DMS114 treated with DMSO at 0.1 percent for 48 hours (cell line): ENCODE data around the gene TBX19.

Source experiments
- DNase-seq: peaks from one replicate; lab custom pipeline; 2025; ENCODE audit not compliant: unreplicated experiment; lab: John Stamatoyannopoulos, UW

The TBX19 gene

GRCh38 chr1:168280296-168280927, at the start of gene TBX19:
TSS of gene TBX19 (plus strand) at chr1:168280877. CDS start at chr1:168281091, 214 bp downstream.
- DNase-seq: no peak

GRCh38 chr1:168234846-168235547, 45.7 kb upstream of the TBX19 start:
- DNase-seq: no peak

- DNase-seq: no peak
These were observed 45.2 kb upstream of the TBX19 start for GRCh38 chr1:168235548-168235885.

GRCh38 chr1:168235937-168236336, 44.7 kb upstream of the TBX19 start:
- no peak for DNase-seq

- DNase-seq: no peak
These were observed 43.7 kb upstream of the TBX19 start for GRCh38 chr1:168236836-168237611.

- no peak for DNase-seq
These were observed 37.5 kb upstream of the TBX19 start for GRCh38 chr1:168243198-168243597.

GRCh38 chr1:168243636-168244212, 37.0 kb upstream of the TBX19 start:
- DNase-seq: no peak

- DNase-seq: no peak
These were observed 35.6 kb upstream of the TBX19 start for GRCh38 chr1:168245042-168245441.

GRCh38 chr1:168246506-168246905, 34.2 kb upstream of the TBX19 start:
- DNase-seq: no peak

GRCh38 chr1:168252204-168252733, 28.4 kb upstream of the TBX19 start:
- no peak for DNase-seq

GRCh38 chr1:168256164-168256563, 24.5 kb upstream of the TBX19 start:
- DNase-seq: no peak

GRCh38 chr1:168257397-168257796, 23.3 kb upstream of the TBX19 start:
- DNase-seq: no peak

- DNase-seq: no peak
These were observed 21.1 kb upstream of the TBX19 start for GRCh38 chr1:168259567-168259966.

- DNase-seq: no peak
These were observed 20.3 kb upstream of the TBX19 start for GRCh38 chr1:168260393-168260792.

GRCh38 chr1:168261390-168261789, 19.3 kb upstream of the TBX19 start:
- DNase-seq: no peak

GRCh38 chr1:168263130-168263529, 17.5 kb upstream of the TBX19 start:
- DNase-seq: no peak

GRCh38 chr1:168264296-168264695, 16.4 kb upstream of the TBX19 start:
- no peak for DNase-seq

- no peak for DNase-seq
These were observed 15.1 kb upstream of the TBX19 start for GRCh38 chr1:168265596-168265995.

GRCh38 chr1:168266644-168267186, 14.0 kb upstream of the TBX19 start:
- DNase-seq: no peak

GRCh38 chr1:168271636-168272035, 9.0 kb upstream of the TBX19 start:
- no peak for DNase-seq

GRCh38 chr1:168273575-168273974, 7.1 kb upstream of the TBX19 start:
- no peak for DNase-seq
